Fibroblast of the aortic adventitia (primary cell): Measurements from ENCODE around the gene PRR15. TPM values are rescaled to one million over a fixed set of nuclear protein-coding genes. Genes with fewer than 3 reads are reported as not detected.
A peak's percentile ranks its signal among the peaks of the same experiment; 100 is the strongest.
"Not testable (repeated sequence)": the region's sequence is repeated elsewhere in the genome, so short reads cannot be mapped to it uniquely, and the experiment has no call there.

ENCODE experiments used
- DNase-seq: peaks from one replicate; pipeline ENCODE4 v3.0.0-alpha.2; 2010; ENCODE audit warnings: low read depth
- H3K4me3 ChIP-seq: 2 replicates; pipeline ENCODE4 v1.5.1; 2011; ENCODE audit warnings: low read depth, mild to moderate bottlenecking, control low read depth, low read length, moderate library complexity
- CTCF ChIP-seq: IDR thresholded peaks from 2 replicates; pipeline ENCODE4 v1.5.1; 2011; ENCODE audit warnings: mild to moderate bottlenecking, low read length, control low read depth, inconsistent platforms; ENCODE audit not compliant: insufficient read depth
- total RNA-seq: library from RNA; depleted of rRNA; stranded (reverse); fragments of >200 nt; gene quantifications from 2 replicates; pipeline ENCODE4 v1.2.3, GENCODE V29; 2012; ENCODE audit warnings: low replicate concordance

Gene PRR15
- total RNA-seq, result 2.4 TPM in 2 replicates

GRCh38 chr7:29563590-29564495 is at the start of gene PRR15:
TSS of gene PRR15 (plus strand) at chr7:29563835. CDS start at chr7:29566330, 2,495 bp downstream.
- no peak for TF ChIP-seq CTCF
- peak within 1 kb of the TSS; percentile 73 for H3K4me3 ChIP-seq
- peak; percentile 39 for DNase-seq

- no peak for TF ChIP-seq CTCF
- DNase-seq, result no peak
- no peak overlapping the region for H3K4me3 ChIP-seq
These were observed 47.1 kb upstream of the PRR15 start for GRCh38 chr7:29516491-29516890.

DNA sequence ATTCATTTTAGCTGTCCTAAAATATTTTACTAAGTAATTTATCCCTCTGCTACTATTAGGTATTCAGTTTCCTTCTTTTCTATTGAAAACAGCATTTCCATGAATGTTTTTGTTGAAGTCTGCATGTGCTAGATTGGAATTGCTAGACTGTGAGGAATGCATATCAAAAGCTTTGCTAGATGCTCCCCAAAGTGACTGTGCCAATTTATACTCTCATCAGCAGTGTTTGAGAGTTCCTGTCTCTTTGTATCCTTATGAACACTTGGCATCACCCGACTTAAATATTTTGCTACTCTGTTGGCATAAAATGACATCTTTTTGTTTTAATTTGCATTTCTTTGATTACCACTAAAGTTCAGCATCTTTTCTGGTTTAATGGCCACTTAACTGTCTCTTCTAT is 45.0 kb upstream of the PRR15 start:
- no peak for TF ChIP-seq CTCF
- no peak for DNase-seq
- no peak overlapping the region for H3K4me3 ChIP-seq

DNA sequence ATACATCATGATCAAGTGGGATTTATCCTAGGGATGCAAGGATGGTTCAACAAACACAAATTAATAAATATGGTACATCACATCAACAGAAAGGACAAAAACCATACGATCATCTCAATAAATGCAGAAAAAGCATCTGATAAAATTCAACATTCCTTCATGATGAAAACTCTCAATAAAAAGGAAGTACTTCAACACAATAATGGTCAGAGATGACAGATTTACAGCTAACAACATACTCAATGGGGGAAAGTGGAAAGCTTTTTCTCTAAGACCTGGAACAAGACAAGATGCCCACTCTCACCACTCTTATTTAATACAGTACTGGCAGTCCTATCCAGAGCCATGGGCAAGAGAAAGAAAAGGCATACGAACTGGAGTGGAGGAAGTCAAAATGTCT is 39.9 kb upstream of the PRR15 start:
- TF ChIP-seq CTCF, result no peak
- H3K4me3 ChIP-seq, result no peak overlapping the region
- no peak for DNase-seq

GRCh38 chr7:29527505-29528108 is 36.0 kb upstream of the PRR15 start:
- no peak for DNase-seq
- no peak overlapping the region for H3K4me3 ChIP-seq

DNA sequence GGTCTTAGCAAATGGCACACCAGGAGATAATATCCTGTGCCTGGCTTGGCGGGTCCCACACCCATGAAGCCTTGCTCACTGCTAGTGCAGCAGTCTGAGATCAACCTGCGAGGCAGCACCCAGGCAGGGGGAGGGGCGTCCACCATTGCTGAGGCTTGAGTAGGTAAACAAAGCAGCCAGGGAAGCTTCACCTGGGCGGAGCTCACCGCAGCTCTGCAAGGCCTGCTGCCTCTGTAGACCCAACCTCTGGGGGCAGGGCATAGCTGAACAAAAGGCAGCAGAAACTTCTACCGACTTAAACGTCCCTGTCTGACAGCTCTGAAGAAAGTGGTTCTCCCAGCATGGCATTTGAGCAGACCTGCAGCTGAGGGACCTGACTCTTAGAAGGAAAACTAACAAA is 35.1 kb upstream of the PRR15 start:
- DNase-seq, H3K4me3 ChIP-seq: not testable (repeated sequence)

More at GRCh38 chr7:29527505-29528108, 36.0 kb upstream of the PRR15 start:
- TF ChIP-seq CTCF, result no peak

DNA sequence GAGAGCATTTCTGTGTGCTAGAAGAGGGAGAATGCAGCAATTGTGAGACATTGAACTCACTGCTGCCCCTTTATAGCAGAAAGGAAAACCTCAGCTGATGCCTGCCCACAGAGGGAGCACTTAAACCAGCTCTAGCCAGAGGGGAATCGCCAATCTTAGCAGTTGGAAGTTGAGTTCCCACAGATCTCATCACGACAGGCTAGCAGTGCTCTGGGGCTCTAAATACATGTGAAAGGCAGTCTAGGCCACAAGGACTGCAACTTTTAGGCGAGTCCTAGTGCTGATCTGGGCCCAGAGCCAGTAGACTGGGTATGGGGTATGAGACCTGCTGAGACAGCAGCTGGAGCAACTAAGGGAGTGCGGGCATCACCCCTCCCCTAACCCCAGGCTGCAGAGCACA is 25.2 kb upstream of the PRR15 start:
- no peak overlapping the region for H3K4me3 ChIP-seq
- DNase-seq, result no peak
- TF ChIP-seq CTCF, result no peak
